HFFc6 (cell line): ENCODE measurements around the gene OCRL. TPM values are rescaled to one million over a fixed set of nuclear protein-coding genes. Genes with fewer than 3 reads are reported as not detected.

Experiments used
- DNase-seq: peaks from one replicate; pipeline ENCODE4 v3.0.0-alpha.2; 2018
- H3K27ac Mint-ChIP-seq: 2 replicates; pipeline ENCODE4 v1.8.0; 2020; ENCODE audit warnings: mild to moderate bottlenecking, mixed read lengths
- H3K27me3 Mint-ChIP-seq: 2 replicates; pipeline ENCODE4 v1.8.0; 2021; ENCODE audit warnings: mild to moderate bottlenecking, moderate library complexity, mixed read lengths; ENCODE audit not compliant: insufficient read depth
- H3K36me3 Mint-ChIP-seq: 2 replicates; pipeline ENCODE4 v1.8.0; 2021; ENCODE audit warnings: low read depth, mixed read lengths
- H3K4me1 Mint-ChIP-seq: 2 replicates; pipeline ENCODE4 v1.8.0; 2020; ENCODE audit warnings: low read depth, mixed read lengths
- H3K4me3 Mint-ChIP-seq: 2 replicates; pipeline ENCODE4 v1.8.0; 2020; ENCODE audit warnings: mild to moderate bottlenecking, moderate library complexity, mixed read lengths
- H3K9me3 Mint-ChIP-seq: 2 replicates; pipeline ENCODE4 v1.8.0; 2020; ENCODE audit warnings: mild to moderate bottlenecking, mixed read lengths
- total RNA-seq, 6 experiments: library from RNA; stranded (reverse); fragmentation: NEBNext Ultra II Directional; extraction: Animal tissue kit (Norgen Biotek cat#: 25700); gene quantifications; 2 replicates in 1 of 6; 3 replicates in 5 of 6; pipeline ENCODE4 v1.2.3, GENCODE V29; 2021
- TF ChIP-seq, protein P1 (sequence below): fragments of 200-600 bp; sonication (generic); IDR thresholded peaks from 2 replicates; pipeline ENCODE4 v1.5.0; 2021; ENCODE audit warnings: antibody characterized with exemption, mild to moderate bottlenecking

OCRL gene
- total RNA-seq, 6 experiments from 2014 or later = 28.5 to 35.2 (median 30.5) TPM

DNA sequence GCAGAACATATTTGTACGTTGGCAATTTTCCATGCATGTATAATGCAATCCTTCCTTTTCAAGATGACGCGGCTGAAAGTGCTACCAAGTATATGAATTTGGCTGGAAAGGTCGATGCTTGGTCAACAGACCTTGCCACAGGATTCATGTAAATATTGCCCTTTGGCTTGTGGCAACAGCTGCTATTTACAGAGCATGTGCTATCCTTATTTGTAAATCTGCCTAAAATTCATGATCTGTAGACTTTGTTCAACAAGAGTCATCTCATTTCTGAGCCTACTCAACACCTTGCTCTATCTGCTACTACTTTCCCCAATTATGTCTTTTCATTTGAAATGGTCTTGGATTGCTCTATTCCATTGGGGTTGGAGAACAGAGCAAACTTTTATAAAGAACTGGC, 14.9 kb upstream of the OCRL start:
- Mint-ChIP-seq H3K36me3 (no peaks in the 10 kb centered on the region), H3K27me3 (no peaks in the 10 kb centered on the region), H3K4me3 (no peak overlapping the region), H3K4me1 (peaks cover 11% of the 10 kb centered on the region), H3K27ac (no peak overlapping the region), H3K9me3 (no peaks in the 10 kb centered on the region)
- no peak for DNase-seq
- TF ChIP-seq, protein P1, sequence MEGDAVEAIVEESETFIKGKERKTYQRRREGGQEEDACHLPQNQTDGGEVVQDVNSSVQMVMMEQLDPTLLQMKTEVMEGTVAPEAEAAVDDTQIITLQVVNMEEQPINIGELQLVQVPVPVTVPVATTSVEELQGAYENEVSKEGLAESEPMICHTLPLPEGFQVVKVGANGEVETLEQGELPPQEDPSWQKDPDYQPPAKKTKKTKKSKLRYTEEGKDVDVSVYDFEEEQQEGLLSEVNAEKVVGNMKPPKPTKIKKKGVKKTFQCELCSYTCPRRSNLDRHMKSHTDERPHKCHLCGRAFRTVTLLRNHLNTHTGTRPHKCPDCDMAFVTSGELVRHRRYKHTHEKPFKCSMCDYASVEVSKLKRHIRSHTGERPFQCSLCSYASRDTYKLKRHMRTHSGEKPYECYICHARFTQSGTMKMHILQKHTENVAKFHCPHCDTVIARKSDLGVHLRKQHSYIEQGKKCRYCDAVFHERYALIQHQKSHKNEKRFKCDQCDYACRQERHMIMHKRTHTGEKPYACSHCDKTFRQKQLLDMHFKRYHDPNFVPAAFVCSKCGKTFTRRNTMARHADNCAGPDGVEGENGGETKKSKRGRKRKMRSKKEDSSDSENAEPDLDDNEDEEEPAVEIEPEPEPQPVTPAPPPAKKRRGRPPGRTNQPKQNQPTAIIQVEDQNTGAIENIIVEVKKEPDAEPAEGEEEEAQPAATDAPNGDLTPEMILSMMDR = no peak

GRCh38 chrX:129525896-129526295, 14.2 kb upstream of the OCRL start:
- Mint-ChIP-seq H3K36me3 (no peaks in the 10 kb centered on the region), H3K4me3 (no peak overlapping the region), H3K27ac (no peak overlapping the region), H3K4me1 (peaks cover 6% of the 10 kb centered on the region), H3K27me3 (no peaks in the 10 kb centered on the region), H3K9me3 (no peaks in the 10 kb centered on the region)
- TF ChIP-seq, protein P1 = no peak
- no peak for DNase-seq

- Mint-ChIP-seq H3K4me1 (peaks cover 12% of the 10 kb centered on the region), H3K4me3 (no peak overlapping the region), H3K27me3 (no peaks in the 10 kb centered on the region)
These were observed 10.3 kb upstream of the OCRL start for GRCh38 chrX:129529685-129530281.

GRCh38 chrX:129530410-129530809, 9.6 kb upstream of the OCRL start:
- Mint-ChIP-seq H3K36me3 (no peaks in the 10 kb centered on the region), H3K9me3 (no peaks in the 10 kb centered on the region)
- no peak for DNase-seq

More at GRCh38 chrX:129529685-129530281, 10.3 kb upstream of the OCRL start:
- Mint-ChIP-seq H3K27ac (no peak overlapping the region), H3K36me3 (no peaks in the 10 kb centered on the region), H3K9me3 (no peaks in the 10 kb centered on the region)
- TF ChIP-seq, protein P1 = no peak
- DNase-seq = no peak

DNA sequence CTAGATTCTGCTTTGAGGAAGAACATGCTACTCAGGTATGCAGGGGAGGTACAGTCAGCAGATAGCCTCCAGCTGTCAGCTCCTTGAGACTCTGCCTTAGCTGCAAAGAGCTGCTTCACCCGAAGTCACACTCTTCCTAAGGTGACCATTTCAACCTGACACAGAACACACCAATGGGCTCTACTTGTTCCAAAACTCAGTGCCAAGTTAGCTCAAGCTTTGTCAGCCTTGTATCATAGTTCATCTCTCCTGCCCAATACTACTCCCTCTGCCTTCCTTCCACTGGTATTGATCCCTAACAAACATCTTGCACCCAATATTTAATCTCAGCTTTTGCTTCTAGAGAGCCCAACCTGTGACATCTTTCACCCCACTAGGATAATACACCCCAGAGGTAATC, 8.9 kb upstream of the OCRL start:
- H3K27me3 Mint-ChIP-seq = no peaks in the 10 kb centered on the region
- peaks cover 15% of the 10 kb centered on the region for H3K4me1 Mint-ChIP-seq
- no peak for DNase-seq
- no peaks in the 10 kb centered on the region for H3K36me3 Mint-ChIP-seq
- no peak overlapping the region for H3K4me3 Mint-ChIP-seq
- no peak overlapping the region for H3K27ac Mint-ChIP-seq
- no peaks in the 10 kb centered on the region for H3K9me3 Mint-ChIP-seq
- TF ChIP-seq, protein P1 = no peak

More at GRCh38 chrX:129530410-129530809, 9.6 kb upstream of the OCRL start:
- H3K27me3 Mint-ChIP-seq = no peaks in the 10 kb centered on the region
- H3K27ac Mint-ChIP-seq = no peak overlapping the region
- TF ChIP-seq, protein P1 = no peak
- H3K4me1 Mint-ChIP-seq = peaks cover 15% of the 10 kb centered on the region
- H3K4me3 Mint-ChIP-seq = no peak overlapping the region
